SK-N-SH treated with all-trans-retinoic acid at 6 μM for 48 hours (cell line): ENCODE results near the gene CCL23.

ENCODE experiments used
- OSR1 ChIP-seq: fragments of 250-450 bp; sonication (Bioruptor Pico); IDR thresholded peaks from 2 replicates; pipeline ENCODE4 v1.8.0; 2022; ENCODE audit warnings: moderate library complexity, mild to moderate bottlenecking, inconsistent platforms
- TF ChIP-seq, protein P1 (sequence below): fragments of 250-450 bp; sonication (Bioruptor Pico); IDR thresholded peaks from 2 replicates; pipeline ENCODE4 v1.8.0; 2020; ENCODE audit warnings: mild to moderate bottlenecking, moderate library complexity, borderline replicate concordance

DNA sequence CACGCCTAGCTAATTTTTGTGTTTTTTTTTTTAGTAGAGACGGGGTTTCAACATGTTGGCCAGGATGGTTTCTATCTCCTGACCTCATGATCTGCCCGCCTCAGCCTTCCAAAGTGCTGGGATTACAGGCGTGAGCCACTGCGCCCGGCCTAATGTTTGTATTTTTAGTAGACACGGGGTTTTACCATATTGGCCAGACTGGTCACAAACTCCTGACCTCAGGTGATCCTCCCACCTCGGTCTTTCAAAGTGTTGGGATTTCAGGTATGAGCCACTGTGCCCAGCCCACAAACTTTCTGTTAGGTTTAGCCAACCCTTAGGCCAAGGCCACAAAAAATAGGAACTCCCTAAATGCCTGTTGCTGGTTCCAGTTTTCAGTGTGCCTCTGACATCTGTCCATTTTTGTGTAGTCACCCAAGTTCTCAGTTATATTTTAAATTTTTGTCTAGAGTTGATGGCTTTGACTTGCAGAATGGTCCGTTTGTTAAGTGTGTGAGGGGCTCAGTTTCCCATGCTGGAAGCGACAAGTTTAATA lies 49.2 kb downstream of the CCL23 start:
- TF ChIP-seq, protein P1, sequence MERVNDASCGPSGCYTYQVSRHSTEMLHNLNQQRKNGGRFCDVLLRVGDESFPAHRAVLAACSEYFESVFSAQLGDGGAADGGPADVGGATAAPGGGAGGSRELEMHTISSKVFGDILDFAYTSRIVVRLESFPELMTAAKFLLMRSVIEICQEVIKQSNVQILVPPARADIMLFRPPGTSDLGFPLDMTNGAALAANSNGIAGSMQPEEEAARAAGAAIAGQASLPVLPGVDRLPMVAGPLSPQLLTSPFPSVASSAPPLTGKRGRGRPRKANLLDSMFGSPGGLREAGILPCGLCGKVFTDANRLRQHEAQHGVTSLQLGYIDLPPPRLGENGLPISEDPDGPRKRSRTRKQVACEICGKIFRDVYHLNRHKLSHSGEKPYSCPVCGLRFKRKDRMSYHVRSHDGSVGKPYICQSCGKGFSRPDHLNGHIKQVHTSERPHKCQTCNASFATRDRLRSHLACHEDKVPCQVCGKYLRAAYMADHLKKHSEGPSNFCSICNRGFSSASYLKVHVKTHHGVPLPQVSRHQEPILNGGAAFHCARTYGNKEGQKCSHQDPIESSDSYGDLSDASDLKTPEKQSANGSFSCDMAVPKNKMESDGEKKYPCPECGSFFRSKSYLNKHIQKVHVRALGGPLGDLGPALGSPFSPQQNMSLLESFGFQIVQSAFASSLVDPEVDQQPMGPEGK (CRISPR knock-in tag): no peak
- no peak for TF ChIP-seq OSR1 (CRISPR knock-in tag)
